ENCODE data around the gene CCL7.

DNA sequence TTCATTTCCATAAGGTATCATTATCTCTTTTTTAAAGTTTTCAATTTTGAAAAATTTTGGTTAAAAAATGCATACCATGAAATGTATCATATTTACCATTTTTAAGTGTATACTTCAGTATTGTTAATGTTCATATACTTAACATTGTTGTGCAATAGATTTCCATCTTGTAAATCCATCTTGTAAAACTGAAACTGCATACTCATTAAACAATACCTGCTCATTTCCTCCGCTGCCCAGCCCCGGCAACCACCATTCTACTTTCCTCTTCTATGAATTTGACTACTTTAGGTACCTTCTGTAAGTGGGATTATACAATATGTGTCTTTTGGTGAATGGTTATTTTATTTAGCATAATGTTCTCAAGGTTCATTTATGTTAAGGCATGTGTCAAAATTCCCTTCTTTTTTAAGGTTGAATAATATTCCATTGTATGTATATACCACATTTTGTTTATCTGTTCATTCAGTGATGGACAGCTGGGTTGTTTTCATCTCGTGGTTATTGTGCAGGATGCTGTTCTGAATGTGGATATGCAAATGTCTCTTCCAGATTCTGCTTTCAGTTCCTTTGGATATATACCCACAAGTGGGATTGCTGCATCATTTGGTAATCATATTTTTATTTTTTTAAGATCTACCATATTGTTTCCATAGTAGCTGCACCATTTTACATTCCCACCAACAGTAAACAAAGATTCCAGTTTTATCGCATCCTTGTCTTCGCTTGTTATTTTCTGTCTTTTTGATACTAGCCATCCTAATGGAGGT, 8.3 kb upstream of the CCL7 start:
- TF ChIP-seq CTCF (conservative IDR thresholded peaks at IDR 0.05; ENCODE audit: low read length) (no peak), EZH2phosphoT487 (IDR thresholded peaks at IDR 0.05; ENCODE audit: borderline replicate concordance, low read depth, low read length) (no peak)

All from OCI-LY7 (cell line).